ENCODE measurements around the gene XYLT1.

GRCh38 chr16:17145029-17145428 is 325.7 kb downstream of the XYLT1 start:
- no peak for TF ChIP-seq SRSF9 (IDR thresholded peaks at IDR 0.05; ENCODE audit: borderline replicate concordance, low read depth, low read length)
- TF ChIP-seq, protein P1, sequence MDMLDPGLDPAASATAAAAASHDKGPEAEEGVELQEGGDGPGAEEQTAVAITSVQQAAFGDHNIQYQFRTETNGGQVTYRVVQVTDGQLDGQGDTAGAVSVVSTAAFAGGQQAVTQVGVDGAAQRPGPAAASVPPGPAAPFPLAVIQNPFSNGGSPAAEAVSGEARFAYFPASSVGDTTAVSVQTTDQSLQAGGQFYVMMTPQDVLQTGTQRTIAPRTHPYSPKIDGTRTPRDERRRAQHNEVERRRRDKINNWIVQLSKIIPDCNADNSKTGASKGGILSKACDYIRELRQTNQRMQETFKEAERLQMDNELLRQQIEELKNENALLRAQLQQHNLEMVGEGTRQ (CRISPR knock-in tag; IDR thresholded peaks at IDR 0.05): no peak
- no peak for TF ChIP-seq SIX5 (IDR thresholded peaks at IDR 0.05; ENCODE audit: borderline replicate concordance in 1 of 2, insufficient read depth in 1 of 2, low read depth in 1 of 2, low read length in 2 of 2)
- TF ChIP-seq ZNF407 (IDR thresholded peaks at IDR 0.05; ENCODE audit: low read depth): no peak
- TF ChIP-seq, protein P2, sequence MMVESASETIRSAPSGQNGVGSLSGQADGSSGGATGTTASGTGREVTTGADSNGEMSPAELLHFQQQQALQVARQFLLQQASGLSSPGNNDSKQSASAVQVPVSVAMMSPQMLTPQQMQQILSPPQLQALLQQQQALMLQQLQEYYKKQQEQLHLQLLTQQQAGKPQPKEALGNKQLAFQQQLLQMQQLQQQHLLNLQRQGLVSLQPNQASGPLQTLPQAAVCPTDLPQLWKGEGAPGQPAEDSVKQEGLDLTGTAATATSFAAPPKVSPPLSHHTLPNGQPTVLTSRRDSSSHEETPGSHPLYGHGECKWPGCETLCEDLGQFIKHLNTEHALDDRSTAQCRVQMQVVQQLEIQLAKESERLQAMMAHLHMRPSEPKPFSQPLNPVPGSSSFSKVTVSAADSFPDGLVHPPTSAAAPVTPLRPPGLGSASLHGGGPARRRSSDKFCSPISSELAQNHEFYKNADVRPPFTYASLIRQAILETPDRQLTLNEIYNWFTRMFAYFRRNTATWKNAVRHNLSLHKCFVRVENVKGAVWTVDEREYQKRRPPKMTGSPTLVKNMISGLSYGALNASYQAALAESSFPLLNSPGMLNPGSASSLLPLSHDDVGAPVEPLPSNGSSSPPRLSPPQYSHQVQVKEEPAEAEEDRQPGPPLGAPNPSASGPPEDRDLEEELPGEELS (CRISPR knock-in tag; IDR thresholded peaks at IDR 0.05; ENCODE audit: borderline replicate concordance): no peak
- no peak for TF ChIP-seq CREB1 (IDR thresholded peaks at IDR 0.05)
- no peak for TF ChIP-seq CREB1 (CRISPR knock-in tag; IDR thresholded peaks at IDR 0.05)
- no peak for TF ChIP-seq MEIS2 (IDR thresholded peaks at IDR 0.05; ENCODE audit: partially characterized antibody)
- no peak for TF ChIP-seq MAFF (IDR thresholded peaks at IDR 0.05; ENCODE audit: low read length)
- TF ChIP-seq, protein P3, sequence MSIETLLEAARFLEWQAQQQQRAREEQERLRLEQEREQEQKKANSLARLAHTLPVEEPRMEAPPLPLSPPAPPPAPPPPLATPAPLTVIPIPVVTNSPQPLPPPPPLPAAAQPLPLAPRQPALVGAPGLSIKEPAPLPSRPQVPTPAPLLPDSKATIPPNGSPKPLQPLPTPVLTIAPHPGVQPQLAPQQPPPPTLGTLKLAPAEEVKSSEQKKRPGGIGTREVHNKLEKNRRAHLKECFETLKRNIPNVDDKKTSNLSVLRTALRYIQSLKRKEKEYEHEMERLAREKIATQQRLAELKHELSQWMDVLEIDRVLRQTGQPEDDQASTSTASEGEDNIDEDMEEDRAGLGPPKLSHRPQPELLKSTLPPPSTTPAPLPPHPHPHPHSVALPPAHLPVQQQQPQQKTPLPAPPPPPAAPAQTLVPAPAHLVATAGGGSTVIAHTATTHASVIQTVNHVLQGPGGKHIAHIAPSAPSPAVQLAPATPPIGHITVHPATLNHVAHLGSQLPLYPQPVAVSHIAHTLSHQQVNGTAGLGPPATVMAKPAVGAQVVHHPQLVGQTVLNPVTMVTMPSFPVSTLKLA (conservative IDR thresholded peaks at IDR 0.05): no peak
- no peak for TF ChIP-seq CTCF (IDR thresholded peaks at IDR 0.05 in 2 of 3, conservative IDR thresholded peaks at IDR 0.05 in 1 of 3; ENCODE audit: insufficient read depth in 2 of 3, low read depth in 1 of 3, low read length in 3 of 3)
- TF ChIP-seq RAD21 (CRISPR knock-in tag; conservative IDR thresholded peaks at IDR 0.05 in 1 of 2, IDR thresholded peaks at IDR 0.05 in 1 of 2): no peak
- TF ChIP-seq, protein P4, sequence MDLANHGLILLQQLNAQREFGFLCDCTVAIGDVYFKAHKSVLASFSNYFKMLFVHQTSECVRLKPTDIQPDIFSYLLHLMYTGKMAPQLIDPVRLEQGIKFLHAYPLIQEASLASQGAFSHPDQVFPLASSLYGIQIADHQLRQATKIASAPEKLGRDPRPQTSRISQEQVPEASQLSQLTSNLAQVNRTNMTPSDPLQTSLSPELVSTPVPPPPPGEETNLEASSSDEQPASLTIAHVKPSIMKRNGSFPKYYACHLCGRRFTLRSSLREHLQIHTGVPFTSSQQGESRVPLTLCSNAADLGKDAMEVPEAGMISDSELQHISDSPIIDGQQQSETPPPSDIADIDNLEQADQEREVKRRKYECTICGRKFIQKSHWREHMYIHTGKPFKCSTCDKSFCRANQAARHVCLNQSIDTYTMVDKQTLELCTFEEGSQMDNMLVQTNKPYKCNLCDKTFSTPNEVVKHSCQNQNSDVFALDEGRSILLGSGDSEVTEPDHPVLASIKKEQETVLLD (IDR thresholded peaks at IDR 0.05): no peak
- TF ChIP-seq MAX (CRISPR knock-in tag; IDR thresholded peaks at IDR 0.05): no peak
- no peak for TF ChIP-seq MAFK (IDR thresholded peaks at IDR 0.05; ENCODE audit: low read length)

All from K562 (cell line).